ENCODE results near the gene MEGF11. TPM values are rescaled to one million over a fixed set of nuclear protein-coding genes. Genes with fewer than 3 reads are reported as not detected.

The MEGF11 gene
- total RNA-seq, 1 donor from 2014 or later, result not detected

DNA sequence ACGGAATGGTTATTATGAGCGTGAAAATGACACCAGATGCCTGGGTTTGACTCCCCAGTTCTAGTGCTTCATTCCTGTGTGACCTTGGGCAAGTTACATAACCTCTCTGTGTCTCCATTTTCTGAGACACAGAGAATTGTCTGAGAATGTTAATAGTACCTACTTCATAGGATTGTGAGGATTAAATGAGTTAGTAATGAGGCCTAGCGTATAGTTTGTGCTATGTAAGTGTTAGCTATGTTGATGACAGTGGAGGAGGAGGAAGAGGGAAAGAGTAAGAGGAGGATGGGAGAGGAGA is 150.3 kb downstream of the MEGF11 start:
- H3K4me3 Mint-ChIP-seq (ENCODE audit: unreplicated experiment), result no peak overlapping the region
- no peak overlapping the region for H3K27ac Mint-ChIP-seq (ENCODE audit: unreplicated experiment)
- no peaks in the 10 kb centered on the region for H3K9me3 Mint-ChIP-seq (ENCODE audit: low read depth)
- no peak for TF ChIP-seq CTCF (IDR thresholded peaks at IDR 0.05)
- peaks cover 68% of the 10 kb centered on the region for H3K27me3 Mint-ChIP-seq (ENCODE audit: low read depth)
- H3K4me1 Mint-ChIP-seq (ENCODE audit: low read depth), result no peaks in the 10 kb centered on the region
- no peak for DNase-seq (ENCODE audit: low spot score)
- peaks cover 2% of the 10 kb centered on the region for H3K36me3 Mint-ChIP-seq (ENCODE audit: low read depth)

DNA sequence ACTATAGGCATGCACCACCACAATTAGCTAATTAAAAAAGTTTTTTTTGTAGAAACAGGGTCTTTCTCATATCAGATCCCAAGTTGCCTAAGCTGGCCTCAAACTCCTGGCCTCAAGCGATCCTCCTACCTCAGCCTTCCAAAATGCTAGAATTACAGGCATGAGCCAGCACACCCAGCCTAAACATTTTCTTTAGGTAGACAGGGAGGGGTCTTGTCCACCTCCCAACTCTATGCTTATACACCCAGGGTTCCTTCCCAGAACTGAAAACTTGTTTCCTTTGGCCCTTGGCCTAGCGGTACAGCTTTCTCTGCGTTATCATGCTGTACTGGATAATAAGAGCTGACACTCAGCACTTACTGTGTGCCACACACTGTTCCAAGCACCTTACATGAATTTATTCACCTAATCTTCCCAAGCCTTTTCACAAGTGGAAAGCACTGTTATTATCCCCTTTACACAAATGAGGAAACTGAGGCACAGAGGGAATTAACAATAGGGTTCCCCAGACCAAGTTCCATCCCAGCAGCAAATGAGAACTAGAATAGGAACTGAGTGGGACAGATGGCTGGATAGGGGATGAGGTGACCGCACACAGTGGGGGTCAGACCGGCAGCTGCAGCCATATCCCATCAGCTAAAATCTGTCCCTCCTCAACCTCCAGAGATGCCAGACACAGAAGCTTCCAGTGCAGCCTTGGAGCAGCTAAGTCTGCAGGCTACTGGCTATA is 150.8 kb downstream of the MEGF11 start:
- Mint-ChIP-seq H3K9me3 (ENCODE audit: low read depth) (no peaks in the 10 kb centered on the region), H3K27ac (ENCODE audit: unreplicated experiment) (no peak overlapping the region), H3K4me1 (ENCODE audit: low read depth) (no peaks in the 10 kb centered on the region), H3K27me3 (ENCODE audit: low read depth) (peaks cover 66% of the 10 kb centered on the region), H3K36me3 (ENCODE audit: low read depth) (peaks cover 2% of the 10 kb centered on the region), H3K4me3 (ENCODE audit: unreplicated experiment) (no peak overlapping the region)
- TF ChIP-seq CTCF (IDR thresholded peaks at IDR 0.05), result no peak
- DNase-seq (ENCODE audit: low spot score), result no peak

- Mint-ChIP-seq H3K4me1 (ENCODE audit: low read depth) (no peaks in the 10 kb centered on the region), H3K27me3 (ENCODE audit: low read depth) (peaks cover 62% of the 10 kb centered on the region), H3K27ac (ENCODE audit: unreplicated experiment) (no peak overlapping the region), H3K9me3 (ENCODE audit: low read depth) (no peaks in the 10 kb centered on the region), H3K36me3 (ENCODE audit: low read depth) (peaks cover 2% of the 10 kb centered on the region), H3K4me3 (ENCODE audit: unreplicated experiment) (no peak overlapping the region)
- DNase-seq (ENCODE audit: low spot score), result peak; percentile 17
- no peak for TF ChIP-seq CTCF (IDR thresholded peaks at IDR 0.05)
Observed at GRCh38 chr15:66101715-66102395, 151.7 kb downstream of the MEGF11 start.

DNA sequence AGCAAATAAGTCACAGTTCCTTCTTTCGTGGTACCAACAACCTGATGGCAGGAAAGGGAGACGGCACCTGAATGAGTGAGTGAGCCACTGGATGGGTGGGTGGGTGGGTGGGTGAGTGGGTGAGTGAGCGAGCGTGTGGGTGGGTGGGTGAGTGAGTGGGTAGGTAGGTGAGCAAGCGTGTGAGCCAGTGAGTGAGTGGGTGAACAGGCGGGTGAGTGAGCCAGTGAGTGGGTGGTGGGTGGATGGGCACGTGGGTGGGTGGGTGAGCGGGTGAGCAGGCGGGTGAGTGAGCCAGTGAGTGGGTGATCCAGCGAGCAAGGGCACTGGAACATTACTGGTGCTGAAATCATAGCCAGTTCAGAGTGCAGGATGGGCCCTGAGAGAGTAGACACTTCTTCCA is 152.8 kb downstream of the MEGF11 start:
- no peak for TF ChIP-seq CTCF (IDR thresholded peaks at IDR 0.05)
- no peaks in the 10 kb centered on the region for H3K9me3 Mint-ChIP-seq (ENCODE audit: low read depth)
- peaks cover 2% of the 10 kb centered on the region for H3K36me3 Mint-ChIP-seq (ENCODE audit: low read depth)
- no peak overlapping the region for H3K4me3 Mint-ChIP-seq (ENCODE audit: unreplicated experiment)
- H3K27ac Mint-ChIP-seq (ENCODE audit: unreplicated experiment), result no peak overlapping the region
- peaks cover 58% of the 10 kb centered on the region for H3K27me3 Mint-ChIP-seq (ENCODE audit: low read depth)
- H3K4me1 Mint-ChIP-seq (ENCODE audit: low read depth), result no peaks in the 10 kb centered on the region
- DNase-seq (ENCODE audit: low spot score), result peak; percentile 55

DNA sequence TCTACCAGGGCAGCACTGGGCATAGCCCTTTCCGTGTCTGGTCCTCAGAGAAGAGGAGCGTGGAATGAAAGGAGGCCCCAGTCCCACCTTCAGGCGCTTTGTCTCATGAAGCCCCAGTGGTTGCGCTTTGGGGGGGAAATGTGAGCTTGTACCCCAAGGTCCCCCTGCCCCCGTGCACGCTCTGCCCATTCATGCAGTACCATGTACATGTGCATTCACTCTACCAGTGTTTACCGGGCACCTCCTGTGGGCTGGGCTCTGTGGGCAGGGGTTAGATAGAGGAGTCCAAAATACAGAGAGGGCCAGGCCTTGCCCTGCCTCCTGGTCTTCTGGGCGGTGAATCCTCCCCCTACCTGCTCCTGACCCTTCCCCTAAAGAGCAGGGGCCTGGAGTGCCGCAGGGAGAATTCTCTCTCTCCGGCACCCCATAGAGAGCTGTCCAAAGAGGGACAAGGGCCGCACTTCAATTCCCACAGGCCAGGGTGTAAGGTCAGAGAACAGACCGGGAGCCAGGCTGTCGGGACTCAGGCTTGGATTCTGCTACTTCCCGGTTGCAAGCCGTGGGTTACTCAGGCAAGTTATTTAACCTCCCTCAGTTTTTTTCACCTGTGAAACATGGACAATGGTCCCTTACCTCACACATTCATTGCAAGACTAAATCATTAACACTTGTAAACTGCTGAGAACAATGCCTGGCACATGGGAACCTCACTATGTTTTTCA is 153.4 kb downstream of the MEGF11 start:
- Mint-ChIP-seq H3K4me3 (ENCODE audit: unreplicated experiment) (no peak overlapping the region), H3K27ac (ENCODE audit: unreplicated experiment) (no peak overlapping the region), H3K4me1 (ENCODE audit: low read depth) (no peaks in the 10 kb centered on the region), H3K27me3 (ENCODE audit: low read depth) (peaks cover 63% of the 10 kb centered on the region), H3K9me3 (ENCODE audit: low read depth) (no peaks in the 10 kb centered on the region), H3K36me3 (ENCODE audit: low read depth) (peaks cover 2% of the 10 kb centered on the region)
- TF ChIP-seq CTCF (IDR thresholded peaks at IDR 0.05), result no peak
- DNase-seq (ENCODE audit: low spot score), result peak; percentile 84
